A673 (cell line): Measurements from ENCODE around the gene SIGLEC8. TPM values are rescaled to one million over a fixed set of nuclear protein-coding genes. Genes with fewer than 3 reads are reported as not detected.

Experiments used
- BruUV-seq: library from RNA; stranded (reverse); fragments of 400-500 nt; replicated peaks from 2 replicates; lab custom pipeline; 2021; lab: Mats Ljungman, UMichigan
- CTCF ChIA-PET: fragments of 300-600 bp; sonication (Branson Sonifier 250); formaldehyde crosslinking; loops from one replicate; lab custom pipeline; 2022; ENCODE audit warnings: antibody characterized with exemption; lab: Charles Lee
- POLR2A ChIA-PET: fragments of 300-600 bp; sonication (Branson Sonifier 250); formaldehyde crosslinking; loops from one replicate; lab custom pipeline; 2022; ENCODE audit warnings: antibody characterized with exemption; ENCODE audit not compliant: low non-redundant PET; lab: Charles Lee
- DNase-seq: peaks from one replicate; pipeline ENCODE4 v3.0.0-alpha.2; 2015; ENCODE audit warnings: low spot score
- H3K27ac ChIP-seq: fragments of 200-600 bp; sonication (generic); 2 replicates; pipeline ENCODE4 v1.5.1; 2016; ENCODE audit warnings: mixed run types, low read depth, mild to moderate bottlenecking, mixed read lengths, antibody characterized with exemption, low read length; ENCODE audit not compliant: poor library complexity, severe bottlenecking
- H3K27me3 ChIP-seq: fragments of 200-600 bp; sonication (generic); replicated peaks from 2 replicates; pipeline ENCODE4 v1.6.1; 2017; ENCODE audit warnings: mixed run types, low read depth, mild to moderate bottlenecking, mixed read lengths, antibody characterized with exemption, low read length; ENCODE audit not compliant: insufficient read depth, poor library complexity
- H3K36me3 ChIP-seq: fragments of 200-600 bp; sonication (generic); 2 replicates; pipeline ENCODE4 v1.6.1; 2016; ENCODE audit warnings: mixed run types, mild to moderate bottlenecking, mixed read lengths, antibody characterized with exemption, low read length; ENCODE audit not compliant: insufficient read depth, poor library complexity, severe bottlenecking
- H3K4me1 ChIP-seq: fragments of 200-600 bp; sonication (generic); 2 replicates; pipeline ENCODE4 v1.6.1; 2017; ENCODE audit warnings: mixed run types, mild to moderate bottlenecking, mixed read lengths, antibody characterized with exemption, low read length; ENCODE audit not compliant: insufficient read depth, poor library complexity, severe bottlenecking
- H3K4me3 ChIP-seq: fragments of 200-600 bp; sonication (generic); 2 replicates; pipeline ENCODE4 v1.5.1; 2016; ENCODE audit warnings: low read depth, mixed run types, mild to moderate bottlenecking, mixed read lengths, low read length; ENCODE audit not compliant: poor library complexity, severe bottlenecking
- H3K9me3 ChIP-seq: fragments of 200-600 bp; sonication (generic); 2 replicates; pipeline ENCODE4 v1.6.1; 2016; ENCODE audit warnings: mixed run types, low read depth, mild to moderate bottlenecking, mixed read lengths, antibody characterized with exemption, low read length; ENCODE audit not compliant: poor library complexity, severe bottlenecking
- CTCF ChIP-seq: fragments of 300-800, 200-600 bp; sonication (generic); conservative IDR thresholded peaks from 2 replicates; pipeline ENCODE4 v1.5.1; 2017; ENCODE audit warnings: low read depth, mild to moderate bottlenecking, antibody characterized with exemption, low read length, moderate library complexity, mixed read lengths
- EZH2 ChIP-seq: fragments of 200-600 bp; sonication (generic); IDR thresholded peaks from 2 replicates; pipeline ENCODE4 v1.6.1; 2017; ENCODE audit warnings: borderline replicate concordance, low read depth, mild to moderate bottlenecking, mixed read lengths, antibody characterized with exemption, low read length; ENCODE audit not compliant: poor library complexity, severe bottlenecking
- intact Hi-C: fragments of 100-400 bp; cut with micrococcal nuclease; formaldehyde crosslinking; loops from one replicate; pipeline ENCODE4 v1.10.0; 2022; ENCODE audit not compliant: unreplicated experiment
- total RNA-seq: library from RNA; stranded (reverse); gene quantifications from 2 replicates; pipeline ENCODE4 v1.2.3, GENCODE V29; 2021

Gene SIGLEC8
- total RNA-seq, 1 experiment from 2014 or later: not detected

GRCh38 chr19:51441410-51442390, 16.6 kb downstream of the SIGLEC8 start:
- Histone ChIP-seq H3K27ac (no peak overlapping the region), H3K36me3 (no peaks in the 10 kb centered on the region), H3K27me3 (peaks cover 49% of the 10 kb centered on the region), H3K4me1 (no peaks in the 10 kb centered on the region), H3K4me3 (no peak overlapping the region), H3K9me3 (no peaks in the 10 kb centered on the region)
- ChIA-PET POLR2A (no interaction called here), CTCF (no interaction called here)
- no peak for TF ChIP-seq CTCF
- TF ChIP-seq EZH2: no peak
- no peak for DNase-seq
- no TSS peak for BruUV-seq
- intact Hi-C loops: no loop called here

- TF ChIP-seq CTCF (no peak), EZH2 (no peak)
- intact Hi-C loops: no loop called here
- Histone ChIP-seq H3K27ac (no peak overlapping the region), H3K27me3 (peaks cover 50% of the 10 kb centered on the region), H3K36me3 (no peaks in the 10 kb centered on the region), H3K9me3 (no peaks in the 10 kb centered on the region), H3K4me3 (no peak overlapping the region), H3K4me1 (no peaks in the 10 kb centered on the region)
- POLR2A ChIA-PET: no interaction called here
- CTCF ChIA-PET: no interaction called here
- no TSS peak for BruUV-seq
- no peak for DNase-seq
Measured at GRCh38 chr19:51440846-51441409, 17.3 kb downstream of the SIGLEC8 start.

- no peak overlapping the region for H3K4me3 ChIP-seq
- no peaks in the 10 kb centered on the region for H3K36me3 ChIP-seq
- peaks cover 57% of the 10 kb centered on the region for H3K27me3 ChIP-seq
- no peak for DNase-seq
- H3K27ac ChIP-seq: no peak overlapping the region
- no peaks in the 10 kb centered on the region for H3K9me3 ChIP-seq
- no peaks in the 10 kb centered on the region for H3K4me1 ChIP-seq
- BruUV-seq: no TSS peak
- intact Hi-C loops: no loop called here
- ChIA-PET POLR2A (no interaction called here), CTCF (no interaction called here)
- TF ChIP-seq CTCF (no peak), EZH2 (no peak)
Measured at GRCh38 chr19:51440052-51440451, 18.2 kb downstream of the SIGLEC8 start.
